Stimulated activated CD8-positive, alpha-beta memory T cell treated with anti-CD3 and anti-CD28 coated beads, Interleukin-7, amount 100 ng/mL, for 24 hours (primary cell): ENCODE measurements around the gene DNAJC10.
A peak's percentile ranks its signal among the peaks of the same experiment; 100 is the strongest.
"Not testable (repeated sequence)": the region's sequence is repeated elsewhere in the genome, so short reads cannot be mapped to it uniquely, and the experiment has no call there.

ENCODE experiments used
- DNase-seq: peaks from one replicate; pipeline ENCODE4 v3.0.0-alpha.2; 2020; ENCODE audit warnings: low read depth

The DNAJC10 gene, protein sequence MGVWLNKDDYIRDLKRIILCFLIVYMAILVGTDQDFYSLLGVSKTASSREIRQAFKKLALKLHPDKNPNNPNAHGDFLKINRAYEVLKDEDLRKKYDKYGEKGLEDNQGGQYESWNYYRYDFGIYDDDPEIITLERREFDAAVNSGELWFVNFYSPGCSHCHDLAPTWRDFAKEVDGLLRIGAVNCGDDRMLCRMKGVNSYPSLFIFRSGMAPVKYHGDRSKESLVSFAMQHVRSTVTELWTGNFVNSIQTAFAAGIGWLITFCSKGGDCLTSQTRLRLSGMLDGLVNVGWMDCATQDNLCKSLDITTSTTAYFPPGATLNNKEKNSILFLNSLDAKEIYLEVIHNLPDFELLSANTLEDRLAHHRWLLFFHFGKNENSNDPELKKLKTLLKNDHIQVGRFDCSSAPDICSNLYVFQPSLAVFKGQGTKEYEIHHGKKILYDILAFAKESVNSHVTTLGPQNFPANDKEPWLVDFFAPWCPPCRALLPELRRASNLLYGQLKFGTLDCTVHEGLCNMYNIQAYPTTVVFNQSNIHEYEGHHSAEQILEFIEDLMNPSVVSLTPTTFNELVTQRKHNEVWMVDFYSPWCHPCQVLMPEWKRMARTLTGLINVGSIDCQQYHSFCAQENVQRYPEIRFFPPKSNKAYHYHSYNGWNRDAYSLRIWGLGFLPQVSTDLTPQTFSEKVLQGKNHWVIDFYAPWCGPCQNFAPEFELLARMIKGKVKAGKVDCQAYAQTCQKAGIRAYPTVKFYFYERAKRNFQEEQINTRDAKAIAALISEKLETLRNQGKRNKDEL

GRCh38 chr2:182715892-182716649, at the start of gene DNAJC10:
Gene DNAJC10 (plus strand): TSS chr2:182716257. CDS start chr2:182718087, 1,830 bp downstream.
- peak; percentile 82 for DNase-seq

GRCh38 chr2:182666674-182667314, 49.3 kb upstream of the DNAJC10 start:
- no peak for DNase-seq

- no peak for DNase-seq
These were observed 48.8 kb upstream of the DNAJC10 start for GRCh38 chr2:182667315-182667695.

- no peak for DNase-seq
These were observed 47.4 kb upstream of the DNAJC10 start for GRCh38 chr2:182668671-182669070.

DNA sequence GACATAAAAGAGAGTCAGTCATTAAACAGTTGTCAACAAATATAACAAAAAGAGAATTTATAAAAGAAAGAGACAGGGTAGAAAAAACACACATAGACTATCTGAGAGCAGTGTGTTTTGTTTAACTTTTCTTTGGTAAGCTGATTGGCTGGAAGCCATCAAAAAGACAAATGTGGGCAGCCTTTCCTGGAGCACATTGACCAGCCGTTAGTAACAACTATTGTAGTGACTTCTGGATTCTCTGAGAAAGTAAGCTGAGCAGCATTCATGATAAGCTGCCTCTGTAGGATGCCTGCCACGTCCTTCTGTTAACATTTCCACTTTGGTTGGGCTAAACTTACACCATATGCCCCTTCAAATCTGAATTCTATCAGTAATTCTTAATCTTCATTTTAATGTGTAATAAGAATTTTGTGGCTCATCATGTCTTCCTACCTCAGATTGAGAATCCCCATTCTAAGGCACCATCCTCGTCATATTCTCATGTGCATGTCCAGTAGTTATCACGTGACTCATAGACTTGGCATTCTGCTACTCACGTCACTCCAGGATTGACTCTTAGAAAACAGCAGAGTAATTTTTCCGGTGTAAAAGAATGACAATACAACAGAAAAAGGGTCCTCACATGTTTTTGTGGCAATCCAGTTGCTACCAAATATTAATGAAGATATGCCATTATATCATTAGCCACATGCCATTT, 43.4 kb upstream of the DNAJC10 start:
- DNase-seq = no peak

GRCh38 chr2:182680837-182681236, 35.2 kb upstream of the DNAJC10 start:
- no peak for DNase-seq

DNA sequence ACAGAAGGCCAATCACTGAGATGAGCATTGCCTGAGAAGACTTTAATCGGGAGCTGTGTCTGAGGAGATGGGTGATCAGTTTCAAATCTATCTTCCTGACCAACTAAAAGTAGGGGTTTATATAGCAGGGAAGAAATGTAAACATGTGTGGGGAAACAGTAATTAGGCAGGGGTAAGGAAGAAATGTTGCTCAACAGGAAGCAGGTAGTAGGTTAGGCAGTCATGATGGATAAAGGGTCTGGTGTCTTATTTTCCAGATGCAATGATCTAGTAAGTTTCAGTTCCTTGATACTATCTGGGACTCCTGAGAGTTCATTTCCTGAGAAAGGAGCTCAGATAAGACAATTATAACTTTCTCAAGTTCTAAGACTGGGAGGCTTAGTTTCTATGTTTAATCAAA, 33.8 kb upstream of the DNAJC10 start:
- DNase-seq = no peak

- no peak for DNase-seq
These were observed 30.5 kb upstream of the DNAJC10 start for GRCh38 chr2:182685559-182685958.

GRCh38 chr2:182686763-182687162, 29.3 kb upstream of the DNAJC10 start:
- DNase-seq = not testable (repeated sequence)

GRCh38 chr2:182694189-182694588, 21.9 kb upstream of the DNAJC10 start:
- no peak for DNase-seq

DNA sequence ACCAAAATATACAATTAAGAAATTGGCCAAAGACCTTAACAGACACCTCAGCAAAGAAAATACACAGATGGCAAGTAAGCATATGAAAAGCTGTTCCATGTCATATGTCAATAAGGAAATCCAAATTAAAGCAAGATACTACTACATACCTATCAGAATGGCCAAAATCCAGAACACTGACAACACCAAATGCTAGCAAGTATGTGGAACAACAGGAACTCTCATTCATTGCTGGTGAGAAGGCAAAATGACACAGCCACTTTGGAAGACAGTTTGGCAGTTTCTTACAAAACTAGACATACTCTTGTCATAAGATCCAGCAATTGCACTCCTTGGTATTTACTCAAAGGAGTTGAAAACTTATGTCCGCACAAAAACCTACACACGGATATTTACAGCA, 20.3 kb upstream of the DNAJC10 start:
- no peak for DNase-seq

DNA sequence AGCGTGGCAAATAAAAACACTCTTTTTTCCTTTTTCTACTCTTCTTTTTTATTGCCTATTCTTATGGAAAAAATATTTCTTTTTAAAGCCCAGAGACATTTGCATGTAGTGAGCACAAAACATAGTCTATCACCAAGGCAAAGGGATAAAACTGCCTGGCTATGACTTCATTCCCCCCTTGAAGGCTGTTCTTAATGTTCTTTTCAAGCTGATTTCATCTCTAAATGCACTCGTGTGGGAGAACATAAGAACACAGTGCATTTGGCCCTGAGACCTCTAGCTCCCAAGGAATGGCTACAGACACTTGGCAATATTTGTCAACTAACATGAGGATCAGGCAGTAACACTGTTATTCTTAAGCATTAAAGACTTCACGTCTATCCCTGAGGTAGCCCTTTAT, 17.4 kb upstream of the DNAJC10 start:
- no peak for DNase-seq

GRCh38 chr2:182705761-182706160, 10.3 kb upstream of the DNAJC10 start:
- DNase-seq = no peak

GRCh38 chr2:182706751-182707150, 9.3 kb upstream of the DNAJC10 start:
- no peak for DNase-seq

DNA sequence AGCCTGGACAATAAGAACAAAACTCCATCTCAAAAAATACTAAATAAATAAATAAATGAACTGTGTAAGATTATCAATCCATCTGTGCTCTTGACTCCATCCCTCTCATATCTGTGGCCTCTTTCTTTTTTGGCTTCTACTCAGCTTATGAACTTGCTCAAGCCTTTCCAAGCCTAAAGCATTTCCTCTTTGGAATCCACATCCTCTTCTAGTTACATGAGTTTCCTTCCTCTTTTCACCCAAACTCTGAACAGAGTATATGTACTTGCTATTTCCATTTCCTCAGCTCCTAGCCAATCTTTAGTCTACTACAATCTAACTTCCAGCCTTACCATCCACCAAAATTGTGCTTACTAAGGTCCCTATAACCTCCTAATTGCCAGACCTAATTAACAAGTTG, 2.5 kb upstream of the DNAJC10 start:
- no peak for DNase-seq

DNA sequence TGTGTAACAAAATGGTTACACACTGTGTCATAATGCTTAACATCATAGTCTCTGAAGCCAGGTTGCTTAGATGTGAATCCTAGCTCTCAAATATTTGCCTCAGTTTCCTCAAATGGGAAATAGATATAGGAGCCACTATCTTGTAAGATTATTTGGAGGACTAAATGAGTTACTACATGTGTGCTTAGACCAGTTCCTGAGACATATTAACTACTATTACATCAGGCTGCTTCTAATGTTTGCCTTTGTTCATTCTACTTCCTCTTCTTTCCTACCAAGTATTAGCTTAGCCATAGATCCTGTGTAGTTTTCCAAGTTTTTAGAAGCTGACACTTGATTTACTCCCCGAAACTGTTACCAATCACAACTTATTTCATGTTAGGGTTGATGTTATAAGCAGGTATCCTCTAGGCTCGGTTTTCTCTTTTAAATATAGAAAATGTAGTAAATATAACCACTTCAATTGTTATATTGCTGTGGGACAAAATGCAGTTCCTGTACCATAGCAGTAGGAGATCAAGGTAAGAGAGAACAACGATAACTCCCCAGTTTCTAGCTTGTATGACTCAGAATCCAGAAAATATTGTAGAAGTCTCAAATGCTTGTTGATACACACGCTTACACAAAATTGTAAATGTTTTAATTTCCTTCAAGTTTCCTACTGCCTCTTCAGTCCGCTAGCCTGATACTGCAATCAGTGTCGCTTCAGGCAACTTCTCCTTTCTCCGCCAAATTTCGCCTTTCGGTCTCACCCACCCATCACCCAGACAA, 751 bp upstream of the DNAJC10 start:
- no peak for DNase-seq

DNA sequence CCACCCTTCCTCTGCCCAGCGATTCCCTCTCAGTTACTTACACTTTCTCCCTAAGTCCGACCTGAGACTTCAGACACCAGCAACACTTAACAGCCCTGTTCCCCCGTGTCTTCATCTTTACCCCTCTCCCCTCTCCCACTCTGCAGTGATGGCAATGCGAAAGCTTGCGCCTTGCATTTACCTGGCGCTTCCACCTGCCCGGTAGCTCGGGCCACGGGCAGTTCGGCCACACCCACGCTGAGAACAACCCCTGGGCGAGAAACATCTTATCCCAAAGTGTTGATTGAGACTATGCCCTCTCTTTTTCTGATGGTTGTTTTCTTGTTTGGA, 558 bp downstream of the DNAJC10 start:
- DNase-seq = no peak

DNA sequence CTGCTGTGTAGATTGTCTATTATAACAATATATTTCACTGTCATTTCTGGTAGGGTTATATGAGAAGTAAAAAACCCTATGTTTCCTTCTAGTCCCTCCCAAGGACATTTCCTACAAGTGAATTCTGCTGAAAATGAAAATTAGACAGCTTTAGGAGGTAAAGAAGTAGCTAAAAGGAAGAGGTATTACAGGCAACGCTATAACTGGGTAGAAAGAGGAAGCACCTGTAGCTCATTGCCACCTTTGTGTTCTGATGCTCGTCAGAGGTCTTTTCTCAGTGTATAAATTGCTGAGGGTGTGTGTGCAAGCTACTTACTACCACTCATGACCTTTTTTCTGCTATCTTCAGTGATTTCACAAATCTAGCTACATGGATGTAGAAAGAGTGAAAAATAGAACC, 1.4 kb downstream of the DNAJC10 start:
- DNase-seq = no peak

DNA sequence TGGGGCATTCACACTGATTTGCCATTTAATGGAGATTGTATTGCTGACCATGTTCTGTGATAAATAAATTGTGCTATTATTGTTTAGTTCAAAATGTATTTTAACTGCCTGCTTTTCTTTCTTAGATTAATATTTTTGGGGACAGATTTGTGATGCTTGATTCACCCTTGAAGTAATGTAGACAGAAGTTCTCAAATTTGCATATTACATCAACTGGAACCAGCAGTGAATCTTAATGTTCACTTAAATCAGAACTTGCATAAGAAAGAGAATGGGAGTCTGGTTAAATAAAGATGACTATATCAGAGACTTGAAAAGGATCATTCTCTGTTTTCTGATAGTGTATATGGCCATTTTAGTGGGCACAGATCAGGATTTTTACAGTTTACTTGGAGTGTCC, 1.8 kb downstream of the DNAJC10 start:
- no peak for DNase-seq

DNA sequence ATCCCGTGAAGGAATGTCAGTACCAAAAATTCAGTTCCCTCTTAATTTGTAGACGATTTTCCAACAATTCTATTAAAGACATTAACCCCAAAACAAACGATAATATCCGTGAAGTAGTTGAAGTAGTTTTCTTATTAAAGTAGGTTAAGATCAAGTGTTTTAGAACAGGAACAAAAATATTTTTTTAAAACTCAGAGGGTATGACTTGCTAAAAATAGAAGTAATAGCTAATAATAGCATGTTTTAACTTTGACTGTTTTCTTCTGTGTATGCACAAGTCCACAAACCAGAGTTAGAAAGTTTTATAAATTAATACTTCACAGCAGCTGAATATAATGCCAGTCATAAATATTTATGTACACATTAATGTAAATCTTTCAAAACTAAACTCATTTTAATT, 2.4 kb downstream of the DNAJC10 start:
- no peak for DNase-seq

DNA sequence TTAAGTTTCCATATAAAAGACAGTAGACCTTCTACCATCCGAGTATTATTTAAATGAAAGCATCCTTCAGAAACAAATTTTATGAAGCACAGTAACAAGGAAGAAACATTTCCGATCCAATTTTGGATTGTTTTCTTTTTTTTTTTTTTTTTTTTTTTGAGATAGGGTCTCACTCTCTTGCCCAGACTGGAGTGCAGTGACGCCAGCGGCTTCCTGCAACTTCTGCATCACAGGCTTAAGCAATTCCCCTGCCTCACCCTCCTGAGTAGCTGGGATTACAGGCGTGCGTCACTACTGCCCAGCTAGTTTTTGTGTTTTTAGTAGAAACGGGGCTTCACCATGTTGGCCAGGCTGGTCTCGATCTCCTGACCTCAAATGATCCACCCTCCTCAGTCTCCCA, 3.1 kb downstream of the DNAJC10 start:
- DNase-seq = not testable (repeated sequence)
